HepG2 (cell line): ENCODE results near the gene EIF4G1. TPM values are rescaled to one million over a fixed set of nuclear protein-coding genes. Genes with fewer than 3 reads are reported as not detected.

Experiments
- CBX1 ChIP-seq: IDR thresholded peaks from one replicate; pipeline ENCODE4 v1.6.1; 2016; ENCODE audit warnings: antibody characterized with exemption, low read depth
- GATAD2A ChIP-seq: IDR thresholded peaks from 2 replicates; pipeline ENCODE4 v1.6.1; 2016
- HNRNPLL ChIP-seq: fragments of 200-400 bp; formaldehyde crosslinking; IDR thresholded peaks from 2 replicates; pipeline ENCODE4 v1.6.1; 2017; ENCODE audit warnings: mild to moderate bottlenecking, low read depth, low read length; ENCODE audit not compliant: poor library complexity, severe bottlenecking
- KDM5B ChIP-seq: sonication (generic); formaldehyde crosslinking; IDR thresholded peaks from 2 replicates; pipeline ENCODE4 v1.4.0; 2020; ENCODE audit warnings: missing genetic modification reagents, mild to moderate bottlenecking, borderline replicate concordance
- KMT2A ChIP-seq: sonication (generic); formaldehyde crosslinking; IDR thresholded peaks from 2 replicates; pipeline ENCODE4 v1.4.0; 2020; ENCODE audit warnings: missing genetic modification reagents
- MLXIP ChIP-seq: sonication (generic); formaldehyde crosslinking; IDR thresholded peaks from 2 replicates; pipeline ENCODE4 v1.9.0; 2021; ENCODE audit warnings: missing genetic modification reagents, borderline replicate concordance
- NRL ChIP-seq: sonication (generic); formaldehyde crosslinking; IDR thresholded peaks from 2 replicates; pipeline ENCODE4 v1.5.0; 2020; ENCODE audit warnings: missing genetic modification reagents, mild to moderate bottlenecking, moderate library complexity, borderline replicate concordance
- POLR2G ChIP-seq: fragments of 200-400 bp; formaldehyde crosslinking; IDR thresholded peaks from 2 replicates; pipeline ENCODE4 v1.6.1; 2018; ENCODE audit warnings: mild to moderate bottlenecking, low read depth, low read length, moderate library complexity
- SAP130 ChIP-seq: IDR thresholded peaks from 2 replicates; pipeline ENCODE4 v1.6.1; 2016; ENCODE audit warnings: low read depth
- ZBTB40 ChIP-seq, 2 experiments: fragments of 450-650 bp in 1 of 2; sonication (generic) in 1 of 2; formaldehyde crosslinking in 1 of 2; IDR thresholded peaks; 2 replicates each; pipeline versions ENCODE4 v1.6.1 to v1.8.0; 2016 to 2022; ENCODE audit warnings: antibody characterized with exemption in 1 of 2, mild to moderate bottlenecking in 1 of 2, missing genetic modification reagents in 1 of 2
- ZNF367 ChIP-seq: sonication (generic); formaldehyde crosslinking; IDR thresholded peaks from 2 replicates; pipeline ENCODE4 v1.4.0; 2020; ENCODE audit warnings: missing genetic modification reagents, borderline replicate concordance
- ZNF547 ChIP-seq: sonication (generic); formaldehyde crosslinking; IDR thresholded peaks from 2 replicates; pipeline ENCODE4 v1.5.1; 2020; ENCODE audit warnings: mild to moderate bottlenecking, missing genetic modification reagents
- ZNF556 ChIP-seq: sonication (generic); formaldehyde crosslinking; IDR thresholded peaks from 2 replicates; pipeline ENCODE4 v1.4.0; 2020; ENCODE audit warnings: mild to moderate bottlenecking, missing genetic modification reagents, borderline replicate concordance
- ZNF777 ChIP-seq: sonication (generic); formaldehyde crosslinking; IDR thresholded peaks from 2 replicates; pipeline ENCODE4 v1.4.0; 2020; ENCODE audit warnings: missing genetic modification reagents
- ZNF792 ChIP-seq: IDR thresholded peaks from 2 replicates; pipeline ENCODE4 v1.6.1; 2016
- polyA plus RNA-seq, 8 experiments: library from polyadenylated mRNA; depleted of rRNA in 3 of 8; stranded (reverse) in 7 of 8; unstranded in 1 of 8; fragments of >200 nt; fragmentation: Illumina TruSeq in 4 of 8; extraction: Trizol in 4 of 8; gene quantifications; 2 replicates each; pipeline versions ENCODE4 v1.2.1 to v1.2.3, GENCODE V29; 2011 to 2016; ENCODE audit warnings: low read depth in 4 of 8, missing spikeins in 1 of 8, mixed read lengths in 1 of 8; ENCODE audit not compliant: insufficient read depth in 1 of 8
- total RNA-seq, 5 experiments: library from RNA; depleted of rRNA; stranded (reverse); fragments of >200 nt; fragmentation: Illumina TruSeq; extraction: Trizol; gene quantifications; 2 replicates each; pipeline ENCODE4 v1.2.3, GENCODE V29; 2016; ENCODE audit warnings: low read depth in 1 of 5

EIF4G1 gene
- total and polyA plus RNA-seq, 2 of the 13 experiments (the other 11 are each of a cell fraction or from before 2014, with no cell fraction given) = 208 to 213 TPM

- TF ChIP-seq MLXIP (no peak), POLR2G (peak; percentile 86), HNRNPLL (peak; percentile 51), ZNF367 (CRISPR knock-in tag) (no peak), NRL (CRISPR knock-in tag) (no peak; the same call in none of the 2 replicates), ZNF777 (CRISPR knock-in tag) (no peak), KDM5B (CRISPR knock-in tag) (peak; percentile 40), ZNF792 (CRISPR knock-in tag) (peak; percentile 30; the same call in 1 of the 2 replicates), ZNF547 (no peak), ZNF556 (0 out of 2 replicates have a peak, but pooled peaks have one; percentile 12), GATAD2A (CRISPR knock-in tag) (peak; percentile 41), KMT2A (no peak), ZBTB40 (IDR thresholded peaks at IDR 0.05) (no peak), ZBTB40 (CRISPR knock-in tag; IDR thresholded peaks at IDR 0.05) (peak; percentile 62; the same call in 1 of the 2 replicates), CBX1 (no peak), SAP130 (peak; percentile 74)
Measured at GRCh38 chr3:184335661-184336546, 21.5 kb downstream of the EIF4G1 start (continued).
